ENCODE data around the gene TFB2M. TPM values are rescaled to one million over a fixed set of nuclear protein-coding genes. Genes with fewer than 3 reads are reported as not detected.

Gene TFB2M
- total and polyA plus RNA-seq, 2 of the 13 experiments (the other 11 are each of a cell fraction or from before 2014, with no cell fraction given): 15.7 to 31.4 TPM

GRCh38 chr1:246506674-246507481 lies 59.2 kb downstream of the TFB2M start, which contains the start of gene SMYD3 (continued):
- no peak for TF ChIP-seq TSC22D2 (CRISPR knock-in tag; IDR thresholded peaks at IDR 0.05; ENCODE audit: borderline replicate concordance)
- TF ChIP-seq ZNF570 (CRISPR knock-in tag; IDR thresholded peaks at IDR 0.05; ENCODE audit: borderline replicate concordance): no peak
- TF ChIP-seq FOXC1 (CRISPR knock-in tag; IDR thresholded peaks at IDR 0.05; ENCODE audit: borderline replicate concordance): no peak; the same call in 1 of the 2 replicates
- no peak for TF ChIP-seq ARID3A (IDR thresholded peaks at IDR 0.05; ENCODE audit: low read depth, low read length)
- TF ChIP-seq ZBTB8A (CRISPR knock-in tag; IDR thresholded peaks at IDR 0.05; ENCODE audit: borderline replicate concordance, low read depth): no peak; the same call in 1 of the 2 replicates
- no peak for TF ChIP-seq SRSF9 (IDR thresholded peaks at IDR 0.05; ENCODE audit: borderline replicate concordance, insufficient read depth, low read depth, low read length, poor library complexity, severe bottlenecking)
- TF ChIP-seq PRDM15 (CRISPR knock-in tag; IDR thresholded peaks at IDR 0.05): 0 out of 2 replicates have a peak, but pooled peaks have one; percentile 20
- TF ChIP-seq KAT7 (CRISPR knock-in tag; IDR thresholded peaks at IDR 0.05; ENCODE audit: borderline replicate concordance): peak; percentile 75; the same call in 1 of the 2 replicates
- no peak for TF ChIP-seq MIER2 (CRISPR knock-in tag; IDR thresholded peaks at IDR 0.05)
- TF ChIP-seq SOX5 (CRISPR knock-in tag; IDR thresholded peaks at IDR 0.05; ENCODE audit: borderline replicate concordance): 0 out of 2 replicates have a peak, but pooled peaks have one; percentile 6
- peak; percentile 86 for TF ChIP-seq ARID4A (CRISPR knock-in tag; IDR thresholded peaks at IDR 0.05; ENCODE audit: borderline replicate concordance)
- TF ChIP-seq KDM5A (IDR thresholded peaks at IDR 0.05; ENCODE audit: borderline replicate concordance, low read length): no peak
- no peak for TF ChIP-seq CENPBD1 (CRISPR knock-in tag; IDR thresholded peaks at IDR 0.05; ENCODE audit: borderline replicate concordance, low read depth)
- no peak for TF ChIP-seq FOXP1 (IDR thresholded peaks at IDR 0.05)
- TF ChIP-seq FOXP1 (CRISPR knock-in tag; IDR thresholded peaks at IDR 0.05): no peak
- no peak for TF ChIP-seq ZNF138 (CRISPR knock-in tag; IDR thresholded peaks at IDR 0.05; ENCODE audit: low read depth)
- peak; percentile 55 for TF ChIP-seq ASH2L (IDR thresholded peaks at IDR 0.05; ENCODE audit: insufficient read length, low read depth, low read length)
- no peak for TF ChIP-seq ZNF430 (CRISPR knock-in tag; IDR thresholded peaks at IDR 0.05)
